Loucy (cell line): ENCODE data around the gene DISC1.

ENCODE experiments used
- H2AFZ ChIP-seq: fragments of 200-600 bp; sonication (generic); 2 replicates; pipeline ENCODE4 v1.6.0; 2016; ENCODE audit warnings: antibody characterized with exemption, mild to moderate bottlenecking, low read length, moderate library complexity
- H3F3A ChIP-seq: fragments of 200-600 bp; 2 replicates; pipeline ENCODE4 v1.6.0; 2016; ENCODE audit warnings: antibody characterized with exemption, low read depth, mild to moderate bottlenecking
- H3K27me3 ChIP-seq: fragments of 200-600 bp; sonication (generic); 2 replicates; pipeline ENCODE4 v1.6.1; 2014; ENCODE audit warnings: low read length, mild to moderate bottlenecking; ENCODE audit not compliant: insufficient read depth, poor library complexity, severe bottlenecking
- H3K36me3 ChIP-seq: fragments of 200-600 bp; sonication (generic); 2 replicates; pipeline ENCODE4 v1.6.1; 2016; ENCODE audit warnings: low read length; ENCODE audit not compliant: insufficient read depth
- H3K4me1 ChIP-seq: fragments of 200-600 bp; sonication (generic); 2 replicates; pipeline ENCODE4 v1.5.1; 2014; ENCODE audit warnings: low read length, mild to moderate bottlenecking; ENCODE audit not compliant: insufficient read depth, poor library complexity, severe bottlenecking
- H3K4me2 ChIP-seq: fragments of 200-600 bp; sonication (generic); 2 replicates; pipeline ENCODE4 v1.6.0; 2014; ENCODE audit warnings: antibody characterized with exemption, low read length, low read depth, mild to moderate bottlenecking; ENCODE audit not compliant: poor library complexity, severe bottlenecking
- H3K4me3 ChIP-seq: fragments of 200-600 bp; sonication (generic); 2 replicates; pipeline ENCODE4 v1.5.1; 2014; ENCODE audit warnings: low read length, mild to moderate bottlenecking, mixed read lengths; ENCODE audit not compliant: poor library complexity, severe bottlenecking
- H3K79me2 ChIP-seq: fragments of 200-600 bp; sonication (generic); 2 replicates; pipeline ENCODE4 v1.6.1; 2014; ENCODE audit warnings: low read length; ENCODE audit not compliant: insufficient read depth
- H3K9ac ChIP-seq: fragments of 200-600 bp; sonication (generic); 2 replicates; pipeline ENCODE4 v1.6.0; 2014; ENCODE audit warnings: mild to moderate bottlenecking, low read depth, low read length, moderate library complexity; ENCODE audit not compliant: poor library complexity, severe bottlenecking
- H3K9me2 ChIP-seq: fragments of 200-600 bp; sonication (generic); replicated peaks from 2 replicates; pipeline ENCODE4 v1.6.1; 2016; ENCODE audit warnings: low read depth, low read length, mixed read lengths
- H3K9me3 ChIP-seq: fragments of 200-600 bp; sonication (generic); 2 replicates; pipeline ENCODE4 v1.6.1; 2014; ENCODE audit warnings: mild to moderate bottlenecking, antibody characterized with exemption, low read length, low read depth; ENCODE audit not compliant: insufficient read depth
- H4K20me1 ChIP-seq: fragments of 200-600 bp; sonication (generic); 2 replicates; pipeline ENCODE4 v1.6.0; 2014; ENCODE audit warnings: antibody characterized with exemption, low read length, mild to moderate bottlenecking; ENCODE audit not compliant: insufficient read depth, poor library complexity, severe bottlenecking
- CTCF ChIP-seq: fragments of 200-600 bp; sonication (generic); conservative IDR thresholded peaks from 2 replicates; pipeline ENCODE4 v1.5.1; 2014; ENCODE audit warnings: mild to moderate bottlenecking, antibody characterized with exemption, low read length
- EZH2phosphoT487 ChIP-seq: fragments of 200-600 bp; IDR thresholded peaks from 2 replicates; pipeline ENCODE4 v1.6.1; 2018; ENCODE audit warnings: antibody characterized with exemption, mild to moderate bottlenecking, moderate library complexity, borderline replicate concordance

Gene DISC1

GRCh38 chr1:232018231-232019025 is 391.8 kb downstream of the DISC1 start:
- Histone ChIP-seq H3K4me2 (no peak overlapping the region), H3K79me2 (no peaks in the 10 kb centered on the region), H3K9me2 (no peaks in the 10 kb centered on the region), H2AFZ (no peak overlapping the region), H4K20me1 (no peaks in the 10 kb centered on the region), H3K4me3 (no peak overlapping the region), H3K9me3 (no peaks in the 10 kb centered on the region), H3F3A (no peaks in the 10 kb centered on the region), H3K27me3 (no peaks in the 10 kb centered on the region), H3K9ac (no peak overlapping the region), H3K4me1 (no peaks in the 10 kb centered on the region), H3K36me3 (no peaks in the 10 kb centered on the region)
- TF ChIP-seq EZH2phosphoT487 (no peak), CTCF (no peak)

- H3K9me2 ChIP-seq = no peaks in the 10 kb centered on the region
- H3K9me3 ChIP-seq = no peaks in the 10 kb centered on the region
- no peak overlapping the region for H3K4me2 ChIP-seq
- H3K4me3 ChIP-seq = no peak overlapping the region
- TF ChIP-seq EZH2phosphoT487 = no peak
- TF ChIP-seq CTCF = no peak
- no peaks in the 10 kb centered on the region for H3K4me1 ChIP-seq
- H4K20me1 ChIP-seq = no peaks in the 10 kb centered on the region
- no peak overlapping the region for H2AFZ ChIP-seq
- no peaks in the 10 kb centered on the region for H3K27me3 ChIP-seq
- no peak overlapping the region for H3K9ac ChIP-seq
- H3K36me3 ChIP-seq = no peaks in the 10 kb centered on the region
- no peaks in the 10 kb centered on the region for H3F3A ChIP-seq
- no peaks in the 10 kb centered on the region for H3K79me2 ChIP-seq
Observed at GRCh38 chr1:232019026-232019340, 392.4 kb downstream of the DISC1 start.

GRCh38 chr1:232020352-232020751 is 393.8 kb downstream of the DISC1 start:
- TF ChIP-seq CTCF (no peak), EZH2phosphoT487 (no peak)
- Histone ChIP-seq H3K4me2 (no peak overlapping the region), H3K36me3 (no peaks in the 10 kb centered on the region), H2AFZ (no peak overlapping the region), H3K4me1 (no peaks in the 10 kb centered on the region), H3K4me3 (no peak overlapping the region), H3K79me2 (no peaks in the 10 kb centered on the region), H3F3A (no peaks in the 10 kb centered on the region), H3K9me2 (no peaks in the 10 kb centered on the region), H3K9me3 (no peaks in the 10 kb centered on the region), H3K9ac (no peak overlapping the region), H3K27me3 (no peaks in the 10 kb centered on the region), H4K20me1 (no peaks in the 10 kb centered on the region)
